Urothelium cell line (cell line): Measurements from ENCODE around the gene MEG3.

Experiments
- DNase-seq: peaks from one replicate; pipeline ENCODE4 v3.0.0; 2011; ENCODE audit warnings: low spot score, mixed read lengths
- FAIRE-seq: peaks from 2 replicates; lab custom pipeline; 2011; peaks lifted over from hg19 to GRCh38; lab: Jason Lieb, UNC

Gene MEG3

GRCh38 chr14:100861937-100862247 lies 36.0 kb downstream of the MEG3 start:
- FAIRE-seq (no peak), DNase-seq (no peak)

DNA sequence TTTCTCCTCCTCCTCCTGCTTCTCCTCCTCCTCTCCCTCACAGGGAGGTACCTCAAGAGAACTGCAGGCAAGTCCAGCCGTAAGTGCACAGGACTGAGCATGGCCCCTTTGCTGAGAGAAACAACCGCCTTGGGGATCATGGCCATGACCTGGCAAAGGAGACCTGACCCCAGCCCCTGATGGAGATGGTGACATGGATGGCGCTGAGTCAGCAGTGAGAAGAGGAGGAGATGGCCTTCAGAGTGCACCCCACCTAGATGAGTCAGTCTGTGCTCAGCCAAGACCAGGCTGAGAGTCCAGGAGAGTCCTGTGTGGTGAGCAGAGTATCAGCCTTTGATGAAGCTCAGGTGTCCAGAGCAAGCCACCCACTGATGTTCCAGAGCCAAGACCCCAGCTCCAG lies 36.4 kb downstream of the MEG3 start:
- FAIRE-seq (no peak), DNase-seq (no peak)

- no peak for DNase-seq
- no peak for FAIRE-seq
Observed at GRCh38 chr14:100862793-100863192, 36.9 kb downstream of the MEG3 start.

DNA sequence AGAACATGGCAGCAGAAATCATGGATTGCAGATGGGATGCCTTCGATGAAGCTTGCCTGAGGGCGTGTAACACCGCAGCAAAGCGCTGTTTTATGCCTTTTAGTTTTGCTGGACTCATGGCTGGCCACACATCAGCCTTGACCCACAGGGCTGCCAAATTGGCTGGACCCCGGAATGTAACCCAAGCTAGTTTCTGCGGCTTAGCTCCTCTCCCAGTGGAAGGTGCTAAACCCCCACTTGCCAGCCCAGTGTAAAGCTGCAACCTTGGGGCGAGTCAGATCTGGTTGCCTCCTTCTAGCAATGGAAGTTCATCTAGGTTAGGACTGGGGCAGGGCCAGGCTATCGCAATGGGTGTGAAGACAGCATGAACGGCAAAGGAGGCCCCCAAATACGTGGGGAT lies 38.3 kb downstream of the MEG3 start:
- DNase-seq (no peak), FAIRE-seq (no peak)

GRCh38 chr14:100864960-100865681 lies 39.2 kb downstream of the MEG3 start:
- DNase-seq (no peak), FAIRE-seq (no peak)

DNA sequence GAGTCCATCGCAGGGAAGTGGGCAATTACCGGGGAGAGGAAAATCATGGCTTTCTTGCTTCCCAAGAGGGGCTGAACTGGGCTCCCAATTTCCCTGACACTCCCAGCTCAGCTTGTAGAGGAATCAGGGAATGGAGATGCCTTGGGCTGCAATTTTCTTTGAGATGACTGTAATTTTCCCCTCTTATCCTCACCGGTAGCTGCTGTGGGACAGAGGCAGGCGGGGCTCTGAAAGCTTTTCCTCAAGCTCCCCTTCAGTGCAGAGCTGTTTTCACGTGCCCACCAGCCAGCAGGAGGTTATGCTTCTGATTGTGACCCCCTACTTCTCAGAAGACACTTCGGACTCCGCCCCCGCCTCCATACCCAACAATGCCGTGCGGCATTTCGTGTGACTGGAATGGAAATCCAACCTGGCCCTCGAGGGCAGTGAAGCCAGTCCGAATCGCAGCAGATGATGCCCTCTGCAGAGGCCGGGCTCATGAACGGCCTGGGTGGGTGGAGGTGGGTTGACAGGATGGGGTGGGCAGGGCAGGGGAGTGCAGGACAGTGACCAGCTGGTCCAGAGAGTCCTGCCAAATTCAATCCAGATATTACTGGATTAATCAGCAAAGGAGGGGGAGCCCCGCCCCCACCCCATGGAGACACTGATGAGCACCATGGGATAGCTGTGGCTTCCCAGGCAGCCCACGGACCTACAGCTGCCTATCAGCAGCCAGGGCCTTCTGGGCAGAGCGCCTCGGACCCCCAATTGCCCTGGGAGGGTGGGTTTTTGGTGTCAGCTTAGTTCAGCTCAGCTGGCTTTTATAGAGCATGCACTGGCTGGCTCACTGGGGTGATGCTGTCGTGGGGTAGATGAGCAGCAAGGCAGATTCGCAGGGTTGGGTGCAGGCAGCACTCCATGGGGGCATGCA lies 40.0 kb downstream of the MEG3 start:
- no peak for DNase-seq
- FAIRE-seq: no peak

DNA sequence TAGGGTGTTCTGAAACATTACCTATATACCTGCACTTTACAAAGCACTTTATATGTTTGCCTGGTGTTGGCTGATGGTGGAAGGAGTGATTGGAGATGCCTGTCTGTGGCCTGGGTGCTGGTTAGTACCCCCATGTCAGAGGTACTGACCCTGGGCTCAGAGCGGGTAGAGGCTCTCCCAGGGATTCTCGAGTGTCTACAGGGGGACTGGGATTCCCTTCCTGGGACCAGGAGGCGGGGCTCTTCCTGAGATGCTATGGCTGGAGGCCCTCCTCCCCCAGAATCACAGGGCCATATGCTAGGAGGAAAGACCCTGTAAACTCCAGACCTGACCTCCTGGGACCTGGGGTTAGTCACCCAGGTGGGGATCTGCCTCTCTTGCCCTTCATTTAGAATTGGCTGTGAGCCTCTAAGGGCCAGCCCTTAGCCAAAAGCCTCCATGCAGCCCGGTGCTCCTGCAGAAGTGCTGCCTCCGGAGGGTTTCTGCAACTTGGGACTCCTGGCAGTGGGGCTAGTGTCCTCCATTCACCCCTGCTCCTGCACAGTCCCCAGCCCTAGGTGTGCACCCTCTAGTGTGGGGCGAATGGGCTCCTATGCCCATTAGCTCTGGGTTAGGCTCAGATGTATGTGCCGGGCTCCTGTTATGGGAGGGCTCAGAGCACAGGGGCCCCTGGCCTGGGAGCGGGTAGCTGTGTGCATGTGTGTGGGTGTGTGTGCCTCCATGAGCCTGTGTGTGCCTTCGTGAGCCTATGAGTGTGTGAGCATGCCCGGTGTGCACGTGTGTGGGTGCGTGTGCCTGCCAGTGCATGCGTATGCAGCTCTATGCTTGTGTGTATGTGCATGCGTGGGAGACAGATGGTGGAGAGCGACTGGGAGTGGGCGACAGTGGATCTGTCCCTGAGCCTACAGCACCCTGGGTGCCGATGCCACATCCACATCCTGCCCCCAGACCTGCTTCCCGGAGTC lies 41.0 kb downstream of the MEG3 start:
- FAIRE-seq (no peak), DNase-seq (no peak)

DNA sequence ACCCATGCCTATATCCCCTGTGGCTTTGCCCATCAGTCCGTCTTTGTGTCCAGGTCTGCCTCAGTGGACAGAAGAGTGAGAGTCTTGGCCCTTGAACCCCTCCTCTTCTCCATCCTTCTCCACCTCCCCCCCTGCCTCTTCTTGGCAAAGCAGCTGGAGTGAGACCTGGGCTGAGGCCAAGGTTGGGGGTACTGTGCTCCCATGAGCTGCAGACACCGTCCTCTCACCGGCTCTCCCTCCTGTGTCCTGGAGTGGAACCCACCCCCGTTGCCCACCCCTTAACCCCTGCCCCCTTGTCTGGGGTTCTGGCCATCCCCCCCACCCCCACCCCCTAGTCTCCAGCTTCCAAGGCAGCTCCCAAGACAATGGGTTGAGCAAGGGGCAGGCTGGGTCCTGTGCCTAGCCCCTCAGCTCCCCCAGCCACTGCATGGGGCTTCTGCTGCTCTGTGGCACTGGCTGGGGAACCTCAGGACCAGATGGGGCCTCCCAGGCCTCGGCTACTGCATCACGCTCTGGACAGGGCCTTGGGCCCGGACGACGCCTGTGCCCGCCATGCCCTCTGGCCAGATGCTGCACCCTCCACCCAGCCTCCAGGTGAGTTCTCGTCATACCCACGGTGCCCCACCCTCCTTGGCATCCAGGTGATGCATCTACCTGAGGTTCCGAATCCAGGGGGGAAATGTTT lies 41.9 kb downstream of the MEG3 start:
- DNase-seq: no peak
- FAIRE-seq: no peak

DNA sequence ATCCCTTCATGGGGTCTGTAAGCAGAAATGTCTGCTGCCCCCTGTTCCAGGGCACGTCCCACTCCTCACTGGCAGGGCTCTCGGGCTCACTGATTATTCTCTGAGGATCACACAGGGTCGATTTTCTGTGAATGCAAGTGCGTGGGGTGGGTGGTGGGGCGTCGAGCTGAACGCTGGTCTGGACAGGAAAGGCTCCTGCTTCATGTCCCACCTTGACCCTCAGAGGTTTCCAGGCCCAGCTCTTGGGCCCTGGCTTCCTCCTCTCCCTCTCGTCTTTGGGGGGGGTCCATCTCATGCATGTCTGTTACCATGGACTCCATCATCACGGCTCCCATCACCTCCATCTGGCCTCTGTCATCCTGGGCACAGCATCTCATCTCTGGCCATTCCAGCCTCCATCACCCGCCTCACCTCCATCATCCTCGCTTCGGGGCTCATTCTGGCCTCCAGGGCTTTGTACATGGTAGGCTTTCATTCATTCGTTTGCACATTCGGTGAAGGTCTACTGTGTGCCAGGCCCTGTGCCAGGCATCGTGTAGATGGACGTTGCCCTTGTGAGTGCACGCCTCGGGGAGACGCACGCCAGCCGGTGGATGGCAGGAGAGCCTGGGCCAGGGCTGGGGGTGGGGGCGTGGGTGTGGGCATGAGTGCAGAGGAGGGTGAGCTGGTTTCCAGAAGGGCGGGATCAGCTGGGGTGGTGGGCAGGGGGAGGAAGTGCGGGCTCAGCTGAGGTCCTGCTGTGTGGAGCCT lies 42.9 kb downstream of the MEG3 start:
- FAIRE-seq (no peak), DNase-seq (no peak)

- DNase-seq (peak; percentile 13), FAIRE-seq (no peak)
Observed at GRCh38 chr14:100871234-100872186, 45.6 kb downstream of the MEG3 start.

- FAIRE-seq (no peak), DNase-seq (no peak)
Observed at GRCh38 chr14:100872259-100873095, 46.6 kb downstream of the MEG3 start.

DNA sequence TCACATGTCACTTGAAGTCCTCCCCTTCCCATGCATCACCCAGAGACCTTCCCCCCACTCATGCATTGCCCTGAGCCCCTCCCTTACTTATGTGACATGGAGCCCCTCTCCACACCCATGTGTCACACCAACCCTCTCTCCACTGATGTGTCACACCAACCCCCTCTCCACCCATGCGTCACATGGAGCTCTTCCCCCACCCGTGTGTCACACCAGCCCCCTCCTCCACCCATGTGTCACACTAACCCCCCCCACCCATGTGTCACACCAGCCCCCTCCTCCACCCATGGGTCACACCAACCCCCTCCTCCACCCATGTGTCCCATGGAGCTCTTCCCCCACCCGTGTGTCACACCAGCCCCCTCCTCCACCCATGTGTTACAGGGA lies 47.2 kb downstream of the MEG3 start:
- DNase-seq: no peak
- FAIRE-seq: no peak

GRCh38 chr14:100874051-100874410 lies 48.1 kb downstream of the MEG3 start:
- no peak for FAIRE-seq

DNA sequence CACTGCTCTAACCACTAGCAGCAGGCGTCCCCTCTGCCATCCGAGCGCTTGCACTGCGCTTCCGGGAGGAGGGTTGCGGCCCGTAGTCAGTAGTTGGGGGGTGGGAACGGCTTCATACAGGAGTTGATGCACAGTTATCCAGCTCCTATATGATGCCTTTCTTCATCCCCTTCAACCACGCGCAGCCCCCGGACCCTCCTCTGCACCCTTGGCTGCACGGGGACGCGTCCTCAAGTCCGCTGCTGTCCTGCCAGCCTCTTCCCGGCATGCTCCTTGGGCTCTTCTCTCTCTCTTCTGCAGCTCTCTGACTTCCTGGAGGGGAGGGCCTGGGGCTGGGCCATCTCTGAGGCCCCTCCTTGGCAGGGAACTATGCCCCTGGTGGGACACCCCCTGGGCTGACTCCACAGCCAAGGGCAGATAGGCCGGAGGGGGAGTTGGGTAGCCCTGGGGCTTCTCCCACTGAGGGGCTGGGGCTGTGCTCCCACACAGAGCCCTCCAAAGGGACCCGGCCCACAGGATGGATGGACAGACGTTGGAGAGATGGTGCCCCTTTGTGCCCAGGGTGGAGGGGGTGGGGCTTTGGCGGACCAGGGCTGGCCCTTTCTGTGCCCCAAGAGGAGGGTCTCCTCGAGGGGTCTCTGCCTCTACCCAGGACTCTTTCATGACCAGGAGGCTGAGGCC lies 48.6 kb downstream of the MEG3 start:
- FAIRE-seq (no peak), DNase-seq (no peak)

More at GRCh38 chr14:100874051-100874410, 48.1 kb downstream of the MEG3 start:
- no peak for DNase-seq

DNA sequence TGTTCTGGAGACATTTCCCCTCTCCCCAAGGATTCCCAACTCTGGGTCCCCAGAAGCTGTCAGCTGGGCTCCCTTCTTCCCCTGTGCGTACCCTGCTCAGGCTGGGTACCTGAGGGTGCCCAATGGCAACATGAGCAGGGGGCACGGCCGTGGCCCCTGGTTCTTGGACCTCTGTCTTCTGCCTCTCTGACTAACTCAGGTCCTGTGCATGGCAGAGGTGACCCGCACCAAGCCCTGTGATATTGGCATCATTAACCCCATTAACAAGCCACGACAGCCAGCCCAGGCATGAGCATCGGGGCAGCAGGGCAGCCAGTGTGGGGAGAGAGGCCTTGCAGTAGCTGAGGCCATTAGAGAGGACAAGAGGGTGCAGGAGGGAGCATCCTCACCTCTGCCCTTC lies 49.2 kb downstream of the MEG3 start:
- FAIRE-seq (no peak), DNase-seq (no peak)

DNA sequence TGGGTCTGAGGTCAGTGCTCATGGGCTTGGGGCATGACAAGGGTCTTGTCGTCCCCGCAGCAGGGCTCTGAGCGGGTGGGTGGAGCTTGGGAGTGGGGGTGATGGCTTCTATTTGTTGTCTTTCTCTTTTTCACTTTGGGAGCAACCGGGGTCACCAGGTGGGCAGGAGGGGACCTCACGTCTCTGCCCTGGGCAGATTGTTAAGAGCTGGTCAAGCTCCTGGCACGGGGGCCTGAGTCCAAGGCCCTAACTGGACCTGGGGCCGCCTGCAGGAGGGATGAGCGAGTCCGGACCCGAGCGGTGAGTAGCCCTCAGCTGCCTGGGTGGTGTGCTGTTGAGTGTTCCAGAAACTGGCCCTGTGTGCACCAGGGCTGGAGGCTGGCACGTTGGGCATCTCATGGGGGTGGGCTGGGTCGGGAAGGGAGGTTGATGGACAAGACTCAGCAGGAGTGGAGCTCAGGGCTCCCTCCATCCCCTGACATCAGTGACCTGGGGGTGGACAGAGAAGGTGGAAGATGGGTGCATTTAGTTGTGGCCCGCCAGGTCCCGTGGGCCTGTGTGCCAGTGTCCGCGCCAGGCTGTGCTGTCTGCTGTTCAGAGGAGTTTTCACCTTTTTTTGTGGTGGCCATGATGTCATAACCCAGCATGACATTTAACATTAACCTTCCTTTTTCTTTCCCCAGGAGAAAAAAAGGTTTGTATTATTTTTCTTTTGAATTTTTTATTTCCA lies 50.1 kb downstream of the MEG3 start:
- no peak for DNase-seq
- no peak for FAIRE-seq
